HG02763 (cell line): ENCODE results near the gene POLE.

Source experiments
- ATAC-seq: cut with Tn5 transposase; IDR thresholded peaks from one replicate; pipeline ENCODE4 v1.9.1; 2021; ENCODE audit warnings: mild to moderate bottlenecking, moderate library complexity; ENCODE audit not compliant: unreplicated experiment

Gene POLE

GRCh38 chr12:132634411-132634990 is 52.6 kb downstream of the POLE start:
- ATAC-seq, result no peak

GRCh38 chr12:132633901-132634300 is 53.2 kb downstream of the POLE start:
- no peak for ATAC-seq

- no peak for ATAC-seq
Observed at GRCh38 chr12:132633398-132633797, 53.7 kb downstream of the POLE start.

GRCh38 chr12:132632521-132633228 is 54.5 kb downstream of the POLE start:
- no peak for ATAC-seq

GRCh38 chr12:132631666-132632065 is 55.5 kb downstream of the POLE start:
- no peak for ATAC-seq

GRCh38 chr12:132630672-132631071 is 56.5 kb downstream of the POLE start:
- ATAC-seq, result no peak

- ATAC-seq, result no peak
Observed at GRCh38 chr12:132629330-132629729, 57.8 kb downstream of the POLE start.

- no peak for ATAC-seq
Observed at GRCh38 chr12:132625731-132626430, 61.3 kb downstream of the POLE start.

- no peak for ATAC-seq
Observed at GRCh38 chr12:132624910-132625630, 62.1 kb downstream of the POLE start.

GRCh38 chr12:132624186-132624855 is 62.8 kb downstream of the POLE start:
- no peak for ATAC-seq

GRCh38 chr12:132623072-132623869 is 63.9 kb downstream of the POLE start:
- ATAC-seq, result no peak

- no peak for ATAC-seq
Observed at GRCh38 chr12:132622437-132623071, 64.6 kb downstream of the POLE start.

GRCh38 chr12:132621657-132622435 is 65.3 kb downstream of the POLE start:
- no peak for ATAC-seq

- no peak for ATAC-seq
Observed at GRCh38 chr12:132620899-132621656, 66.1 kb downstream of the POLE start.

GRCh38 chr12:132620113-132620898 is 66.8 kb downstream of the POLE start:
- no peak for ATAC-seq

GRCh38 chr12:132619386-132620112 is 67.6 kb downstream of the POLE start:
- no peak for ATAC-seq

- no peak for ATAC-seq
Observed at GRCh38 chr12:132619071-132619385, 68.1 kb downstream of the POLE start.
